ENCODE results near the gene PIGN. TPM values are rescaled to one million over a fixed set of nuclear protein-coding genes. Genes with fewer than 3 reads are reported as not detected.

PIGN gene
- total and polyA plus RNA-seq, 2 donors (not counting 3 experiments of a cell fraction or from before 2014, with no cell fraction given), result 13.7 to 26.1 TPM

- ChIA-PET CTCF (no interaction called here), POLR2A (no interaction called here)
- BruUV-seq (replicated peaks), result no TSS peak
- Histone ChIP-seq H3K79me2 (ENCODE audit: control insufficient read depth, insufficient read depth, low read length) (no peaks in the 10 kb centered on the region), H3K9ac (replicated peaks; ENCODE audit: extremely low read depth, insufficient read depth, low read length) (no peak overlapping the region), H2AFZ (ENCODE audit: low read depth, low read length) (no peak overlapping the region), H3K27ac (ENCODE audit: insufficient read depth, low read depth, low read length) (no peak overlapping the region), H3K27me3 (ENCODE audit: control insufficient read depth in 2 of 2, insufficient read depth in 2 of 2, low read length in 2 of 2) (no peaks in the 10 kb centered on the region), H3K9me1 (replicated peaks; ENCODE audit: control insufficient read depth, extremely low read depth, insufficient read depth, low read length) (no peaks in the 10 kb centered on the region), H3K4me1 (ENCODE audit: control insufficient read depth, extremely low read depth, insufficient read depth, low read length) (no peaks in the 10 kb centered on the region), H4K20me1 (replicated peaks; ENCODE audit: control insufficient read depth, extremely low read depth, insufficient read depth, low read length) (no peaks in the 10 kb centered on the region), H3K9me3 (replicated peaks; ENCODE audit: control insufficient read depth, insufficient read depth, low read length) (no peaks in the 10 kb centered on the region), H3K4me3 (replicated peaks in 1 of 3; ENCODE audit: insufficient read depth in 1 of 3, low read depth in 1 of 3, low read length in 3 of 3) (no peak overlapping the region), H3K4me2 (ENCODE audit: insufficient read depth, low read length) (no peak overlapping the region), H3K36me3 (ENCODE audit: control insufficient read depth in 2 of 2, extremely low read depth in 1 of 2, insufficient read depth in 2 of 2, low read length in 2 of 2) (no peaks in the 10 kb centered on the region)
- no peak for DNase-seq (ENCODE audit: low read depth, low spot score)
- dilution Hi-C loops (cut with MboI; ENCODE audit: extremely low pct_ligation_motif_present, low sequenced_read_pairs) (no loop called here), intact Hi-C loops (cut with micrococcal nuclease) (no loop called here)
- no peak for TF ChIP-seq MYC (IDR thresholded peaks at IDR 0.05; ENCODE audit: low read depth, low read length)
- no peak for TF ChIP-seq GATA2 (IDR thresholded peaks at IDR 0.05; ENCODE audit: insufficient read depth, insufficient read length, low read depth, low read length)
- TF ChIP-seq JUN (IDR thresholded peaks at IDR 0.05; ENCODE audit: borderline replicate concordance, insufficient read depth, insufficient read length, low read depth), result no peak
- TF ChIP-seq EZH2 (IDR thresholded peaks at IDR 0.05; ENCODE audit: borderline replicate concordance, low read depth, low read length, severe bottlenecking), result no peak
- no peak for TF ChIP-seq CTCF (IDR thresholded peaks at IDR 0.05; ENCODE audit: extremely low read depth in 1 of 2, insufficient read depth in 1 of 2, low read depth in 1 of 2, low read length in 2 of 2)
- TF ChIP-seq MAX (IDR thresholded peaks at IDR 0.05; ENCODE audit: insufficient read depth, insufficient read length), result no peak
- TF ChIP-seq POLR2A (IDR thresholded peaks at IDR 0.05; ENCODE audit: low read depth, low read length), result no peak
- TF ChIP-seq FOS (IDR thresholded peaks at IDR 0.05; ENCODE audit: borderline replicate concordance, insufficient read depth, low read length), result no peak
- no peak for TF ChIP-seq POLR2AphosphoS5 (IDR thresholded peaks at IDR 0.05; ENCODE audit: insufficient read depth, low read depth, low read length)
- no peak for FAIRE-seq
Observed at GRCh38 chr18:62151068-62151771, 35.6 kb downstream of the PIGN start.

Data from endothelial cell of umbilical vein (primary cell).